HEK293 (cell line): ENCODE measurements around the gene ATF6B.

ENCODE experiments used
- CTCF ChIP-seq: fragments of 450-650 bp; formaldehyde crosslinking; IDR thresholded peaks from 2 replicates; pipeline ENCODE4 v1.5.1; 2016; ENCODE audit warnings: missing biosample characterization, missing genetic modification characterization
- IKZF3 ChIP-seq: fragments of 450-650 bp; IDR thresholded peaks from 2 replicates; pipeline ENCODE4 v1.5.0; 2018; ENCODE audit warnings: missing biosample characterization, mild to moderate bottlenecking, missing genetic modification characterization, moderate library complexity
- YY1 ChIP-seq: fragments of 450-650 bp; formaldehyde crosslinking; IDR thresholded peaks from 2 replicates; pipeline ENCODE4 v1.5.1; 2018; ENCODE audit warnings: missing biosample characterization, missing genetic modification characterization
- ZBTB17 ChIP-seq: fragments of 450-650 bp; formaldehyde crosslinking; IDR thresholded peaks from 2 replicates; pipeline ENCODE4 v1.5.1; 2016; ENCODE audit warnings: missing biosample characterization, missing genetic modification characterization
- ZFP41 ChIP-seq: fragments of 450-650 bp; formaldehyde crosslinking; IDR thresholded peaks from 2 replicates; pipeline ENCODE4 v1.5.1; 2016; ENCODE audit warnings: missing biosample characterization, missing genetic modification characterization, borderline replicate concordance
- ZNF133 ChIP-seq: fragments of 450-650 bp; formaldehyde crosslinking; IDR thresholded peaks from 2 replicates; pipeline ENCODE4 v1.5.1; 2016; ENCODE audit warnings: missing biosample characterization, missing genetic modification characterization
- ZNF174 ChIP-seq: fragments of 450-650 bp; formaldehyde crosslinking; IDR thresholded peaks from 2 replicates; pipeline ENCODE4 v1.5.0; 2017; ENCODE audit warnings: missing biosample characterization, mild to moderate bottlenecking, missing genetic modification characterization
- ZNF23 ChIP-seq: fragments of 450-650 bp; formaldehyde crosslinking; IDR thresholded peaks from 2 replicates; pipeline ENCODE4 v1.5.1; 2016; ENCODE audit warnings: missing biosample characterization, missing genetic modification characterization, borderline replicate concordance
- ZNF48 ChIP-seq: fragments of 450-650 bp; formaldehyde crosslinking; IDR thresholded peaks from 2 replicates; pipeline ENCODE4 v1.5.1; 2016; ENCODE audit warnings: missing biosample characterization, missing genetic modification characterization
- ZNF701 ChIP-seq: fragments of 450-650 bp; formaldehyde crosslinking; IDR thresholded peaks from 2 replicates; pipeline ENCODE4 v1.5.1; 2016; ENCODE audit warnings: missing biosample characterization, missing genetic modification characterization

- TF ChIP-seq ZFP41 (no peak), CTCF (no peak), ZNF174 (tag by site-specific recombination) (no peak), YY1 (tag by site-specific recombination) (no peak), ZBTB17 (tag by site-specific recombination) (no peak), ZNF701 (tag by site-specific recombination) (no peak), ZNF23 (no peak), ZNF133 (tag by site-specific recombination) (no peak), IKZF3 (tag by site-specific recombination) (no peak), ZNF48 (tag by site-specific recombination) (no peak)
These were observed 19.5 kb upstream of the ATF6B start for GRCh38 chr6:32147401-32148132.
